Neuronal stem cell (in vitro differentiated cells): ENCODE data around the gene MLNR.
A peak's percentile ranks its signal among the peaks of the same experiment; 100 is the strongest.

Source experiments
- DNase-seq: peaks from one replicate; pipeline ENCODE4 v3.0.0-alpha.2; 2013; ENCODE audit warnings: low spot score
- H2AFZ ChIP-seq: one replicate; pipeline ENCODE4 v1.6.1; 2013; ENCODE audit warnings: mild to moderate bottlenecking, low read length, inconsistent platforms
- H2AK5ac ChIP-seq: 2 replicates; pipeline ENCODE4 v1.6.1; 2013; ENCODE audit warnings: low read depth, mild to moderate bottlenecking, inconsistent platforms, low read length, moderate library complexity, mixed read lengths
- H2BK120ac ChIP-seq: 2 replicates; pipeline ENCODE4 v1.6.1; 2013; ENCODE audit warnings: low read depth, mild to moderate bottlenecking, inconsistent platforms, low read length, moderate library complexity, mixed read lengths
- H2BK12ac ChIP-seq: one replicate; pipeline ENCODE4 v1.6.1; 2013; ENCODE audit warnings: low read length, inconsistent platforms
- H2BK15ac ChIP-seq: 2 replicates; pipeline ENCODE4 v1.6.1; 2013; ENCODE audit warnings: mild to moderate bottlenecking, low read length, inconsistent platforms, mixed read lengths
- H2BK5ac ChIP-seq: one replicate; pipeline ENCODE4 v1.6.1; 2013; ENCODE audit warnings: inconsistent platforms, mild to moderate bottlenecking, low read length, moderate library complexity
- H3K14ac ChIP-seq: one replicate; pipeline ENCODE4 v1.6.1; 2013; ENCODE audit warnings: low read length, inconsistent platforms
- H3K18ac ChIP-seq: 2 replicates; pipeline ENCODE4 v1.6.1; 2013; ENCODE audit warnings: low read length, inconsistent platforms
- H3K23ac ChIP-seq: 2 replicates; pipeline ENCODE4 v1.6.1; 2013; ENCODE audit warnings: low read depth, mild to moderate bottlenecking, mixed read lengths, low read length, inconsistent platforms; ENCODE audit not compliant: poor library complexity
- H3K27ac ChIP-seq: replicated peaks from 3 replicates; pipeline ENCODE4 v1.5.1; 2013; ENCODE audit warnings: low read length, inconsistent platforms
- H3K27me3 ChIP-seq, 3 experiments: 2 replicates each; pipeline ENCODE4 v1.6.1; 2013; ENCODE audit warnings: low read length in 3 of 3, mild to moderate bottlenecking in 2 of 3, inconsistent platforms in 1 of 3, low read depth in 1 of 3, mixed read lengths in 1 of 3, moderate library complexity in 1 of 3; ENCODE audit not compliant: control insufficient read depth in 3 of 3, insufficient read depth in 3 of 3
- H3K36me3 ChIP-seq, 2 donors: replicated peaks in 1 of 2; 2 replicates each; pipeline ENCODE4 v1.6.1; 2013; ENCODE audit warnings: low read length in 2 of 2; ENCODE audit not compliant: control insufficient read depth in 2 of 2, insufficient read depth in 2 of 2
- H3K4ac ChIP-seq: 2 replicates; pipeline ENCODE4 v1.6.1; 2013; ENCODE audit warnings: inconsistent platforms, mild to moderate bottlenecking, low read length, moderate library complexity
- H3K4me1 ChIP-seq, 2 donors: 1 replicate in 1 of 2; 2 replicates in 1 of 2; pipeline ENCODE4 v1.6.1; 2013; ENCODE audit warnings: low read length in 2 of 2, low read depth in 1 of 2; ENCODE audit not compliant: control insufficient read depth in 2 of 2, insufficient read depth in 1 of 2
- H3K4me2 ChIP-seq: one replicate; pipeline ENCODE4 v1.6.1; 2013; ENCODE audit warnings: mild to moderate bottlenecking, low read length, inconsistent platforms; ENCODE audit not compliant: insufficient read depth, poor library complexity, severe bottlenecking
- H3K4me3 ChIP-seq, 2 donors: 2 replicates each; pipeline ENCODE4 v1.5.1; 2013; ENCODE audit warnings: low read length in 2 of 2, mild to moderate bottlenecking in 2 of 2, inconsistent platforms in 1 of 2, moderate library complexity in 1 of 2
- H3K79me1 ChIP-seq: one replicate; pipeline ENCODE4 v1.6.1; 2013; ENCODE audit warnings: low read depth, mild to moderate bottlenecking, inconsistent platforms, low read length, moderate library complexity
- H3K9ac ChIP-seq: one replicate; pipeline ENCODE4 v1.6.1; 2013; ENCODE audit warnings: mild to moderate bottlenecking, low read depth, low read length, inconsistent platforms; ENCODE audit not compliant: poor library complexity
- H3K9me3 ChIP-seq, 2 donors: replicated peaks in 1 of 2; 2 replicates each; pipeline versions ENCODE3 to v1.6.1; 2013; ENCODE audit warnings: low read length in 2 of 2, mild to moderate bottlenecking in 2 of 2, inconsistent platforms in 1 of 2, low read depth in 1 of 2, mixed read lengths in 1 of 2, moderate library complexity in 1 of 2; ENCODE audit not compliant: control insufficient read depth in 2 of 2, insufficient read depth in 1 of 2
- H4K8ac ChIP-seq: one replicate; pipeline ENCODE4 v1.6.1; 2013; ENCODE audit warnings: low read depth, mild to moderate bottlenecking, inconsistent platforms, low read length, moderate library complexity
- H4K91ac ChIP-seq: one replicate; pipeline ENCODE4 v1.6.1; 2013; ENCODE audit warnings: low read length, low read depth, mild to moderate bottlenecking, inconsistent platforms; ENCODE audit not compliant: poor library complexity
- WGBS, 2 donors: extraction: QIAGEN DNeasy Blood & Tissue Kit; methylation state at CpG; one replicate each; pipeline ENCODE4 v1.1.7; 2013; ENCODE audit warnings: missing lambda C conversion rate in 2 of 2, mixed read lengths in 1 of 2; ENCODE audit not compliant: insufficient read length in 2 of 2, insufficient replicate concordance in 1 of 2; ENCODE audit errors: extremely low coverage in 2 of 2; 5-methylcytosine and 5-hydroxymethylcytosine counted together

The MLNR gene

DNA sequence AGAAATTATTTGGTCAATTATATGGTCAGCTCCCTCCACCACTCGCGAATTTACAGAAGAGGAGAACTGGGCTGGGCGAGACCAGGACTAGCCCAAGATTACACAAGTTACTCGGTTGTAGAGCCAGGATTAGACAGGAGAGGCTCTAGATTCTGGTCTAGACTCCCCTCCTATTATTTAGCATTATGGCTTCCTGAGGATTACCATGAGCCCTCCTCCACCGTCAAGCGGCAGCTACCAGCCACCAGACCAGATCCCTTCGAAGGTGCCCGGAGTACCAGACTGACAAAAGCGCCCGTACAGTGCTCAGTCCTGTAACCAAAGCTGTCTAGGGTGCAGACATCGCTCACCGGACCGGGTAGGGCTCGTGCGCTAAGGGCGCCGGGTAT is 497 bp upstream of the MLNR start:
- no peak overlapping the region for H3K9ac ChIP-seq
- H3K14ac ChIP-seq = no peak overlapping the region
- no peak overlapping the region for H2BK15ac ChIP-seq
- H4K8ac ChIP-seq = no peak overlapping the region
- DNase-seq = no peak
- peak overlapping the region; percentile 95 for H2AFZ ChIP-seq
- peaks cover 28 to 78% (median 62%) of the 10 kb centered on the region in 3 experiments for H3K27me3 ChIP-seq
- no peak overlapping the region for H4K91ac ChIP-seq
- peaks cover 2 to 19% of the 10 kb centered on the region in 2 donors for H3K9me3 ChIP-seq
- H3K4me3 ChIP-seq = peak overlapping the region; percentile 37 to 79
- no peak overlapping the region for H2BK12ac ChIP-seq
- no peak overlapping the region for H3K18ac ChIP-seq
- H2AK5ac ChIP-seq = no peak overlapping the region
- peak overlapping the region; percentile 60 for H3K4me2 ChIP-seq
- no peak overlapping the region for H3K23ac ChIP-seq
- no peaks in the 10 kb centered on the region for H3K36me3 ChIP-seq
- no CpG with 5 or more reads among the region's 17 CpGs for WGBS, 2 donors
- H3K4ac ChIP-seq = no peak overlapping the region
- no peaks in the 10 kb centered on the region for H3K79me1 ChIP-seq
- no peak overlapping the region for H2BK120ac ChIP-seq
- H3K27ac ChIP-seq = no peak overlapping the region
- H3K4me1 ChIP-seq = peaks cover 5 to 6% of the 10 kb centered on the region in 2 donors
- no peak overlapping the region for H2BK5ac ChIP-seq

DNA sequence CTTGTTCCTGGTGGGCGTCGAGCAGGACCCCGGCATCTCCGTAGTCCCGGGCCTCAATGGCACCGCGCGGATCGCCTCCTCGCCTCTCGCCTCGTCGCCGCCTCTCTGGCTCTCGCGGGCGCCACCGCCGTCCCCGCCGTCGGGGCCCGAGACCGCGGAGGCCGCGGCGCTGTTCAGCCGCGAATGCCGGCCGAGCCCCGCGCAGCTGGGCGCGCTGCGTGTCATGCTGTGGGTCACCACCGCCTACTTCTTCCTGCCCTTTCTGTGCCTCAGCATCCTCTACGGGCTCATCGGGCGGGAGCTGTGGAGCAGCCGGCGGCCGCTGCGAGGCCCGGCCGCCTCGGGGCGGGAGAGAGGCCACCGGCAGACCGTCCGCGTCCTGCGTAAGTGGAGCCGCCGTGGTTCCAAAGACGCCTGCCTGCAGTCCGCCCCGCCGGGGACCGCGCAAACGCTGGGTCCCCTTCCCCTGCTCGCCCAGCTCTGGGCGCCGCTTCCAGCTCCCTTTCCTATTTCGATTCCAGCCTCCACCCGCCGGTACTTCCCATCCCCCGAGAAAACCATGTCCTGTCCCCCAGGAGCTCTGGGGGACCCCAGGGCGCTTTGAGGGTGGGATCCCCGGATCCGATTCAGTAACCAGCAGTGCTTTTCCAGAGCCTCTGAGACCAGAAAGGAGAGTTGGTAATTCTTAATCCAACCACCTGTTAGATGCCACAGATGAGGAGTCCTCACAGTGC is 885 bp downstream of the MLNR start:
- peaks cover 28 to 77% (median 62%) of the 10 kb centered on the region in 3 experiments for H3K27me3 ChIP-seq
- no peak for DNase-seq
- peaks cover 2 to 19% of the 10 kb centered on the region in 2 donors for H3K9me3 ChIP-seq
- H3K23ac ChIP-seq = peak overlapping the region; percentile 89
- H2BK5ac ChIP-seq = no peak overlapping the region
- H3K4ac ChIP-seq = no peak overlapping the region
- H3K79me1 ChIP-seq = no peaks in the 10 kb centered on the region
- no peak overlapping the region for H3K14ac ChIP-seq
- H4K8ac ChIP-seq = no peak overlapping the region
- H2AK5ac ChIP-seq = no peak overlapping the region
- H2AFZ ChIP-seq = peak overlapping the region; percentile 95
- H2BK15ac ChIP-seq = no peak overlapping the region
- no peak overlapping the region for H2BK120ac ChIP-seq
- H3K36me3 ChIP-seq = no peaks in the 10 kb centered on the region
- peak overlapping the region; percentile 37 to 79 for H3K4me3 ChIP-seq
- H3K4me1 ChIP-seq = peaks cover 0 to 6% of the 10 kb centered on the region in 2 donors
- H3K27ac ChIP-seq = no peak overlapping the region
- peak overlapping the region; percentile 84 for H3K18ac ChIP-seq
- H4K91ac ChIP-seq = no peak overlapping the region
- H2BK12ac ChIP-seq = no peak overlapping the region
- H3K4me2 ChIP-seq = peak overlapping the region; percentile 60
- no CpG with 5 or more reads among the region's 73 CpGs for WGBS, 2 donors
- H3K9ac ChIP-seq = peak overlapping the region; percentile 4

DNA sequence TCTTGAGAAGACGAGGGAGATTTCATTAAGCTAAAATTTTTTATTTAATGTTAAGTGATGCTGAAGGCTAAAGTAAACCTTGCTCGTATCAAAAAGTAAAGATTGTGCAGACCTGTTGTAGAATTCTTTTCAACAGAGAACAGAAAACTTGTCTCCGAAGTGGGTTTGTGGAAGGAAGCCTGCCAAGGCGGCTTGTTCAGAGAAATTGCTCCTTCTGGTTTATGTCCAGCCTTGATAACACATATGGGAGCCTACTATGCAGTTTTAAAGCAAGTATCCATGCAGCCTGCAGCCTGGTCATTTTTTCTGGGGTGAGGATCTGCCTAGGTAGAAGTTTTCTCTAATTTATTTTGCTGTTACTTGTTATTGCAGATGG is 1.4 kb downstream of the MLNR start:
- no peak for DNase-seq
- H3K9ac ChIP-seq = no peak overlapping the region
- no peak overlapping the region for H2AK5ac ChIP-seq
- no peak overlapping the region for H2BK120ac ChIP-seq
- H3K27me3 ChIP-seq = peaks cover 28 to 75% (median 60%) of the 10 kb centered on the region in 3 experiments
- no peak overlapping the region for H2AFZ ChIP-seq
- H2BK12ac ChIP-seq = no peak overlapping the region
- no peak overlapping the region for H3K23ac ChIP-seq
- no peak overlapping the region for H3K18ac ChIP-seq
- H2BK5ac ChIP-seq = no peak overlapping the region
- peaks cover 0 to 6% of the 10 kb centered on the region in 2 donors for H3K4me1 ChIP-seq
- no peak overlapping the region for H3K4ac ChIP-seq
- no peak overlapping the region for H2BK15ac ChIP-seq
- peaks cover 2 to 19% of the 10 kb centered on the region in 2 donors for H3K9me3 ChIP-seq
- H4K8ac ChIP-seq = no peak overlapping the region
- H3K4me3 ChIP-seq = no peak overlapping the region
- H3K36me3 ChIP-seq = no peaks in the 10 kb centered on the region
- H3K14ac ChIP-seq = no peak overlapping the region
- no peak overlapping the region for H3K27ac ChIP-seq
- no peak overlapping the region for H4K91ac ChIP-seq
- no peaks in the 10 kb centered on the region for H3K79me1 ChIP-seq
- WGBS, 2 donors = no CpG with 5 or more reads among the region's 4 CpGs
- no peak overlapping the region for H3K4me2 ChIP-seq

DNA sequence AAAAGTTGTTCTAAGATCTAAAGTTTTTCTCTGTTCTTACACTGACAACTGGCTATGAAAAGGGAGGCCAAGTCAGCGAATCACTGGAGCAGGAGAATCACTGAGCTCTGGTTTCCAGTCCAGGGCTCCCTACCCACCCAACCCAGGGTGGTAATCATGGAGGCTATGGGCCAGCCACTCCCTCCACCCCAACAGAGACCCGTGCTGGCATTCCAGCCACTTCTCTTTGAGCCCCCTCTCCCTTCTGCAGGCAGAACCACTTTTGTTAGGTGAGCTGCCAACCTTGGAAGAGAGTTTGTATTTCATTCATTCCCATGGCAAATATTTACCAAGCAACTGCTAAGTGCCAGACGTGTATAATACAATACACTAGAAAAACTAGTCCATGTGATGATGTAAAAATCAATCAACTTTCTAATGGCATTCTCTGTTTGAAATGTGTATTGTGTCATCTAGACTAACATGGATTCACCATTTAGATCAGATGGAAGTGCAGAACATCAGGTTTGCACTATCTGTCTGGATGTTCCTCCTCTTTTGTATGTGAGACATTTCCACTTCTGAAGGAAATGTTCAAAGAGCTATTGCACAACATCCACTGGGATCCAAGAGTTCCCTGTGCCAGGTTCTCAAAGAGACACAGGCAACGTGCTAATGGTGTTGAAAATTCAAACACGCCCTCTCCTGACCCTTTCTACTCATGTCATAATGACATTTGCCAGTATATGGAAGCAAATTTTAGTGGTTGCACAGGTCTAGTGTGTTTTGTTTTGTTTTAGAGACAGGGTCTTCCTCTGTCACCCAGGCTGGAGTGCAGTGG is 5.3 kb downstream of the MLNR start:
- no peak overlapping the region for H4K8ac ChIP-seq
- no peak overlapping the region for H3K27ac ChIP-seq
- no peak overlapping the region for H2BK5ac ChIP-seq
- no peak overlapping the region for H2BK15ac ChIP-seq
- no peak overlapping the region for H2BK120ac ChIP-seq
- H2AK5ac ChIP-seq = no peak overlapping the region
- peaks cover under 1 to 12% of the 10 kb centered on the region in 2 donors for H3K9me3 ChIP-seq
- no peak overlapping the region for H3K14ac ChIP-seq
- DNase-seq = no peak
- no peak overlapping the region for H2AFZ ChIP-seq
- peaks cover 6 to 13% of the 10 kb centered on the region in 2 donors for H3K4me1 ChIP-seq
- no peak overlapping the region for H3K4ac ChIP-seq
- no peak overlapping the region for H3K23ac ChIP-seq
- no peak overlapping the region for H3K9ac ChIP-seq
- WGBS, 2 donors = no CpG with 5 or more reads among the region's 5 CpGs
- no peak overlapping the region for H3K18ac ChIP-seq
- H2BK12ac ChIP-seq = no peak overlapping the region
- peaks cover 16 to 36% (median 25%) of the 10 kb centered on the region in 3 experiments for H3K27me3 ChIP-seq
- no peak overlapping the region for H3K4me3 ChIP-seq
- H4K91ac ChIP-seq = no peak overlapping the region
- no peaks in the 10 kb centered on the region for H3K36me3 ChIP-seq
- no peaks in the 10 kb centered on the region for H3K79me1 ChIP-seq
- no peak overlapping the region for H3K4me2 ChIP-seq
